GM19351 (cell line): ENCODE data around the gene EHHADH.

ENCODE experiments used
- ATAC-seq: cut with Tn5 transposase; IDR thresholded peaks from one replicate; pipeline ENCODE4 v1.9.1; 2021; ENCODE audit warnings: mild to moderate bottlenecking, moderate library complexity; ENCODE audit not compliant: unreplicated experiment

The EHHADH gene

DNA sequence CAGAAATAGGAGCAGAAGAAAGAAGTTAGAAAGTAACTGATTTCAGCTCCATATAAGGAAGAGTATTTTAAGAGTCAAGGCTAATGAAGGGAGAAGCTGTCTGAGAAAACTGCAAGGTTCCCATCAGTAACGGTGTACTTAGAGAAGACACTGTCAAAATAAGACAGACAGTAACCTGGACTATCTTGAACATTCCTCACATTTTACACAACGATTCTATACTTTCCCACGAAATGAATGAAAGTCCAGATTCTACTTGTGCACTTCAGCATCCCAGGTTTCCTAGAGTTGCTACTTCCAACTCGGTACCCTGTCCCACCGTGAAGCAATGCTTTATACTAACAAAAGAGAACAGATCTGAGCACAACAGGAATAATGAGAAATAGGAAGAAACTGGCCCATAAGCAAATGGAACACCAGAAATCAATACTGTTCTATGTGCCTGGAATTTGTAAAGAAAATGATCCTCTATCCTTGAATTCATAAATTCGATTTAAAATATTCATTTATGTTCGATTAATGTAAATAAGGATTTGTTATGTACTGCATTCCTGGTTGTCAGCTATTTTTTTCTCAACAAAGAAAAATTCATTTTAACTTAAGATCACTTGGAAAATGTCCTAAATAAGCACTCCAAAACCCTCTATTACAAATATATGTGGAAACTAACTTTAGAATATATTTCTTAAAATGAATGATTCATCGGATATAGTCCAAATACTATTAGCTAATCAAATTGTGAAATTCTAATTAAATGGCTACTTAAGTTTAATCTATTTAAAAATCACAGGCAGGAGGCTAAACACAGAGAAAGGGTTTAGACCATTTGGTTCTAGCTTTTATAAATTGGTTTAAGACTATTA is 102.5 kb downstream of the EHHADH start:
- ATAC-seq, result no peak

DNA sequence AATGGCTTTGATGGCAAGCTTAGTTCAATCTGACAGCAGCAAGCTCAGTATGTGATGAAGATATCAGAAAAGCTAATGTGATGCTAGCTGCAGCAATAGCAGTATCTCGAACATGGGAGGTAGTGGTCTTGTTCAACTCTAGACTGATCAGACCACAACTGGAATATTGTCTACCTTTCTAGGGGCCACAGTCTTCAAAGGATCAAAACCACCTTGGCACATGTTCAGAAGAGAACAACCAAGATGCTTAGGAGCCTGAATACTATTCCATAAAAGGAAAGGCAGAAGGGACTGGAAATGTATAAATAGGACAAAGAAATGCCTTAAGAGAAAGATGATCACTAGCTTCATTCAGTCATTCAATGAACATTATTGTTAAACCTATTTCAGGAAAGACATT is 103.3 kb downstream of the EHHADH start:
- no peak for ATAC-seq

DNA sequence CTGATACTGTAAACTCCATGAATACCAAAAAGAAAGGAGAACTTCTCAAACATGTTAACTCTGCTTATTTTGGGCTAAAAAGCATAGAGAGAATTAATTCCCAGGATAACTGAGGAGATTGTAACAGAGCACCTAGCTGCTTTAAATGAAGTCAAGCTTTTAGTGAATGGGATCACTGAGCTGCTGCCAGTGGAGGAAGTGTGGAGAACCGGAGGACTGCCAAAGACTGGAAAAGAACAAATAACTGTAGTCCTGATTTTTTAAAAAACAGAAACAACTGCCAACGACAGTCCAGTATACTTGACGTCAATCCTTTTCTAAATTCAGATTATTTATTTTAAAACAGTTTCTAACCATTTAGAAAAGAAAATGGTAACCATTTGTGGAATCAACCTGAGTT is 104.3 kb downstream of the EHHADH start:
- no peak for ATAC-seq

DNA sequence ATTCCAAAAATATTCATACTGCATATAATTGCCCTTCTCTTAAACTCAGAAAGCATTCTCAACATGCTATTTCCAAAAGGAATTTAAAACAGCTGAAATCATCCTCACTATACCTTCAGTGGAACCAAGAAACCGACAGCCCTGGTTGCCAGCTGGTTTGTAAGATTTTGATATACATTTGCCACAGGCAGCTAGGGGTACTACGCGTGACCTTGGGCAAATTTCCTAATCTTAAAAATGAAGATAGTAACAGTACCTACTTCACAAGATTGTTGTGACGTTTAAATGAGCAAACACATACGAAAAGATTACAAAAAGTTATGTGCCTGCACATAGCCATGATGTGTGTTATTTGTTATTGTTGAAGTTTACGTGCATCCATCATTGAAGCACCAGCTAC is 108.3 kb downstream of the EHHADH start:
- no peak for ATAC-seq

DNA sequence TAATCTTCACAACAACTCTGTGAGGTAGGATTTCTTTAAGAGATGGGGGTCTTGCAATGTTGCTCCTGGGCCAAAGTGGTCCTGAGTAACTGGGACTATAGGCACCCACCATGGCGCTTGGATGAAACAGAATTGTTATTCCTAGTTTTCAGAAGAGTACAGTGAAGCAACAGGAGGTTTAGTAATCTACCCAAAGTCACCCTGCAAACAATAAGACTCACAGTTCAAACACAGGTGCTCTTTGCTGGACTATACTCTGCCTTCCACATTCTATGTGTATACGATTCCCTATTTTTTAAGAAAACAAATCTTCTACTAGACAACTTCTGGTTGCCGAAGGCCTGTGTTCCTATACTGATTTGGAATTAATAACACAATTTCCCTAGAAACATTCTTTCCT is 109.1 kb downstream of the EHHADH start:
- no peak for ATAC-seq
